NCI-H82 treated with DMSO at 0.1 percent for 48 hours (cell line): ENCODE data around the gene CACNA2D1.
A peak's percentile ranks its signal among the peaks of the same experiment; 100 is the strongest.

Experiments used
- DNase-seq: peaks from one replicate; lab custom pipeline; 2025; ENCODE audit not compliant: unreplicated experiment; lab: John Stamatoyannopoulos, UW

Gene CACNA2D1

DNA sequence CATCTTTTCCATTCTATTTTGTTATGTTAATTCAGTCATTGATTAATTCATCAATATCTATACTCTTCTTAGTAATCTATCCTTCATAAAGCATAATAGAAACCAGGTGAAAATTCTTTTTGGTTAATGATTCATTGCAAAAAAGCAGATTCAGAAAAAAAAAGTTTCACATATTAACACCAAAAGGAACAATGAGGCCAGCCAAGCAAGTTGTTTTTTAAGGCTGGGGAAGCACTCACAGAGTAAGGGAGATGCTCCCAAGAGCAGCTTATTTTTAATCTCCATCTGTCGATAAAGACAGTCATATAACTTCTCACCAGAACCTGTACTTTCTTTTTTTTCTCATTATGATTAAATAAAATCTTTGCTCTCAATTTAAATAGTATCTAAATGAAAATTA lies 95.8 kb downstream of the CACNA2D1 start:
- DNase-seq, result peak; percentile 74

GRCh38 chr7:82345886-82346285 lies 97.7 kb downstream of the CACNA2D1 start:
- no peak for DNase-seq

- DNase-seq, result no peak
Measured at GRCh38 chr7:82343716-82344115, 99.9 kb downstream of the CACNA2D1 start.

DNA sequence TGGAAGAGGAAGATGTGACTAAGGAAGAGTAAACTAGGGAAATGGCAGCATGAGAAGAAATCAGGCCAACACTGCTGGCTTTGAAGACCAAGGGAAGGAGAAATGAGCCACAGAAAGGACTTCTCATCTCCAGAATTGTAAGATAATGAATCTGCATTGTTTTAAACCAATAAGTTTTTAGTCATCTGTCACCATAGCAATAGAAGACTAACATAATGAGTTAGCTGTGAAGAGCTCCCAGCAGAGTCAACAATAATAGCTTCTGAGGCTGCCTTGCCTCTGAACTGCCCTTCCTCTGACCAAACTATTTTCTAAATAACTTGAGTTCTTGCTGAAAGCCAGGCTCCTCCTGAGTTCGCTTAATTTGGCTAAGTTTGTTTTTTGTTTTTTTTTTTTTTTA lies 103.6 kb downstream of the CACNA2D1 start:
- no peak for DNase-seq

DNA sequence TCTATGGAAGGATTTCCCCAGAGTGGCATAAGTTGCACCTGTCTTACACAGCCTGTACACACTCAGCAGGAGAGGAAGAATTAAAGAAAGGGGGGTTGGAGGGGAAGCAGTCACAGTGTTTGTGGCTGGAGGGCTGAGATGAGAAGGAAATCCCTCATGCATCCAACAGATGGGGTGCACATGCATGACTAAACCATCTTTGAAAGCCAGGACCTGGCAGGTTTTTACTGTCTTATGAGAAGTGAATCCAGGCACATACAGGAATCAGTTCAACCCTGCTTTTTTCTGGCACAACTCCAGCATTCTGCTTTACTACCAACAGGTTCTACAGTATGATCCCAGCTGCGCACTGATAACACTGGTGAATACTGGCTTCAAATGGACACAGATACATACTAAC lies 107.7 kb downstream of the CACNA2D1 start:
- peak; percentile 95 for DNase-seq

DNA sequence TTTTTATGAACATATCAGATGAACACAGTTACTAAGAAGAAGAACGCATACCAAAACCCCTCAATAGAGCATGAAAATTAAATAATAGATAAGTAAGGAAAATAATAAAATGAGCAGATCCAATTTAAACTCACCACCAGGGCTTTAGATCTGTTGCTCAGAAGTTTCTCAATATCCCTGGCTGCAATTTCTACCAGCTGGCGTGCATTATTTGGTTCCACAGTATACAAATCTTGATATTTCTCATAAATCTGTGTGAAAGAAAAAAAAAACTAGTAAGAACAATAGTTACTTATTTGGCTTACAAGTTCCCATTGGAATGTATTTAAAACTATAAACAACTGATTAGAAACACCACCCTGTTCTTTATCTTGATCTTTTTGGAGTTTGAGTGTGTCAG lies 108.6 kb downstream of the CACNA2D1 start:
- no peak for DNase-seq

DNA sequence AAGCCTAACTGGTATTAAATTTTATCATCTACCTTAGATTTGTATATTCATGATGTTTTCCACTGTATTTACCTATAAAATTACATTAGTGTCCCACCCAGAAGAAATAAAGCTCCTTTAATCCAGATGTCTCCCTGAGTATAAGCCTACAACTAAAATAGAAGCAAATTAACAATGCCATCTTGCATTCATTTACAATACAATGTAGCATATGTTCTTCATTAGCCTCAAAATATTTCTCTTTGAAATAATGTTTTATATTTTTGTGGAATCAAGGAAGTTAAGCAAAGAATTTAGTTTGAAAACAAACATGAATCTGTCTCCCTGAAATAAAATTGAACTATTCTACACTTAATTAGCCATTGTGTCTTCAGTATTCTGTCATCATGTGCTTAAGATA lies 112.3 kb downstream of the CACNA2D1 start:
- DNase-seq, result no peak

GRCh38 chr7:82330706-82331215 lies 112.8 kb downstream of the CACNA2D1 start:
- no peak for DNase-seq

DNA sequence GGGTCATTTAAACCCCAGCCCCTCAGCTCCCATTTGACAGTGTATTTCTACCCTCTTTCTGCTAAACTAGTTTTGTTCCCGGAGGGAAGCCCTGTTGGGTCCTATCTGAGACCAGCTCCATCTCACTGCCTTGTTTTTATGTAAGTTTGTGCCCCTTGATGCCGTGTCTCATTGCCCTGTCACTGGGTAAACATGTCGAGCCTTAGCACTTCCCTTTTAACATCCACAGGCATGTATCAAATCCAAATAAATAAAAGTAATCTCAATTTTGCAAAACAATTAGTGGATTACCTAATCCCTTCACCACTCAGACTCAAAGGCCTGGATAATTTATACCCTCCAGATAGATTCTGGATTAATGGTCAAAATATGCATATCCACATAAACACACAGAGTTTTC lies 115.7 kb downstream of the CACNA2D1 start:
- DNase-seq, result no peak

DNA sequence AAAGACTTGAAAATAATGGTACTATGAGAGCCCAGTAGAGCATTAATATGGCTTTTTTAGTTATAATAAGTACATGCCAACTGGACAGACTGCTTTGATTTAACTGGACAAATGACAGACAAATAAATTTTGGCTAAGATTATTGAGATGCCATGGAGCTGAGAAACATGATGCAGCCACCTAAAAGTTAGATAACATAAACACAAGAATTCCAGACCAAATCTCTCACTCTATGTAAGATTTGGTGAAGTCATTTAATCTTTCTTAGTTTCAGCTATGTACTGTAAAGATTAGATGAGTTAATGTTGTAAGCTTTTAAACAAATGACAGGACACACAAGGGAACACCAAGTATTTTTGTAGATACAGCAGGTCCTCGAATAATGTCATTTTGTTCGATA lies 118.2 kb downstream of the CACNA2D1 start:
- DNase-seq, result no peak

DNA sequence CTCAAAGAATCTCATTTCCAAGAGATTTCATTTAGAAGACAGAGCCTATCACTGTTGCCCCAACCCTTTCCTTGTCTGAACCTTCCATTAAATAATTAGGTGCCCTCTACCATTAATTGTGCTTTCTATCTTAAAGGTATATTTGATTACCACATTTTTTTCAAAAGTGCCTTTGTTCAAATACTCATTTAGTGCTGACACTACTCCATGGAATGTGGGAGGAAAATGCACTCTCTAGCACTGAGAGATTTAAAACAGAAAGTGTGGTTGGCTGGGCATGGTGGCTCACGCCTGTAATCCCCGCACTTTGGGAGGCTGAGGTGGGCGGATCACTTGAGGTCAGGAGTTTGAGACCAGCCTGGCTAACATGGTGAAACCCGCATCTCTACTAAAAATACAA lies 119.8 kb downstream of the CACNA2D1 start:
- DNase-seq, result no peak

GRCh38 chr7:82319674-82320118 lies 123.9 kb downstream of the CACNA2D1 start:
- no peak for DNase-seq

DNA sequence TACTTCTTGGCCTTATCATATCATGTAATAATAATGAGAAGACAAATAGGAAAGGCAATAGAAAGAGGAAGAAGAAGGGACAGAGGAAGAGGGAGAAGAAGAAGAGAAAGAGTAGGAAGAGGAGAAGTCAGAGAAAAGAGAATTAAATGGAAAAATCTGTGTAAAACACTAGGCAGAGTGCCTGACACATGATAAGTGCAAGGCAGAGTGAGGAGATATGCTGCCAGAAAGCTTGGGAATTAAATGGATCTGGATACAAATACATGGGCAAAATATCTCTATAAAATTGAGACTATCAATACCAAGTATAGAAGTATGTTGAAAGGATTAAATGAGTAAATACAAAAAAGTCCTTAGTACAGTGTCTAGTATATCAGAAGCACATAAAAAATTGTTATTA lies 124.8 kb downstream of the CACNA2D1 start:
- DNase-seq, result no peak

DNA sequence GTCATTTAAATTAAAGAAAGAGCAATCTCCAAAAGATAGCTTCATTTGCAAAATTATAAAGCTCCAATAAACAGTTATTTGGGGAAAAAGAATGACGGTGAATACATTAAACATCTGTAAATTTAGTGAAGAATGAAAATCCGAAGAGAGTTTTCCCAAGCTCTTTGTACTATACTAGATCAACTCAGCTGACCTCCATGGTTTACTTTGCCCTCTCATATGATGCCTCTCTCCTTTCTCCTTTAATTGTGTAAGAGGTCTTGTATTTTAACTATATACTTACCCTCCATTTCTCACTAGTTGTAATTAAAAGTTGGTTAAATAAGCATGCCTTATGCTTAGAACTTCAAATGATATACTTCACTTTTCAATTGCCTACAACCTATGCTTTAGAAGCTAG lies 125.8 kb downstream of the CACNA2D1 start:
- no peak for DNase-seq

- DNase-seq, result no peak
Measured at GRCh38 chr7:82317257-82317721, 126.3 kb downstream of the CACNA2D1 start.

DNA sequence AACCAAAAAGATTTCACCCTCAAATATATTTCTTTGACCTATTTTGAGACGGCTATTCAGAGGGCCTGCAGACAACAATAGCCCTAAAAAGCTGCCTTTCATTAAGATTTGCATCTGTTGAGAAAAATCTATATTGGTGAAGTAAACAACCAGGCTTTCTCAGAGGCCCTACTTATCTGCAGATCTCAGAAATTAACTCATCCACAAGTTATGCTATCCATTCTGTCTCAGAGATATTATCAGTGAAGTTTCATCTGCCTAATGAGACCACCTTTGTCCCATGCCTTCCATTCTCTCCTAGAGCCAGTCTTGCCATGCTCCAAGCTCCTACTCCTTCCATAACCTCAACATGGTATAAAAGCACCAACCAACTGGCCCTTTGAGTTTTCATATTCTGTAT lies 130.3 kb downstream of the CACNA2D1 start:
- no peak for DNase-seq

DNA sequence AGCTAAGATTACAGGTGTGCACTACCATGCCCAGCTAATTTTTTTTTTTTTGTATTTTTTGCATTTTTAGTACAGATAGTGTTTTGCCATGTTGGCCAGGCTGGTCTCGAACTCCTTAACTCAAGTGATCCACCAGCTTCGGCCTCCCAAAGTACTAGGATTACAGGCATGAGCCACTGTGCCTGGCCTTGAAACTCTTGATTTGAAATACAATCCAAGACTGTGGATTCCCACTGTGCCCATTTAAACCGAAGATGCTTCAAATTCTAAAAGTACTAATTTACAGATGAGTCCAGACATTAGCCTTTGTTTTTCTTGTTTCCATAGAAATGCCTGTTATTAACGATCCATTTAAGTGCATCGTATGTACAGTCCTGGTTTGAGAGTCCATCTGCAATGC lies 130.9 kb downstream of the CACNA2D1 start:
- DNase-seq, result no peak

- no peak for DNase-seq
Measured at GRCh38 chr7:82305347-82306005, 138.1 kb downstream of the CACNA2D1 start.

GRCh38 chr7:82294865-82295264 lies 148.7 kb downstream of the CACNA2D1 start:
- no peak for DNase-seq

DNA sequence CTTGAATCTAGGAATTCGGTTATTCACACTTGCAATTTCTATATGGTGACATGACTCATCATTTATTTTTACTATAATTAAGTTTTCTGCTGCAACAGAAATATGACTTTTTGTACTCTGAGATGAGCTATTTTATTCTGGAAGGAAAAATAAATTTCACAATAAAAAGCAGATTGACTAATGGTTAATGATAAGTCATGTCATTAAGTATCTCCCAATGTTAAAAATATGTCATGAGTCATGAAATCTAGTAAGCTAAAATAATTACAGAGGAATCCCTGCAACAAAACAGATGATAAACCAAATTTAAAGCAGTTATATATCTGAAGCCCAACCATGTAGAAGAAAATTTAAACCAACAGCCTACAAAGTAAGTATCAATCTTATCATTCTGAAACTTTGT lies 149.2 kb downstream of the CACNA2D1 start:
- no peak for DNase-seq

GRCh38 chr7:82293467-82293866 lies 150.1 kb downstream of the CACNA2D1 start:
- DNase-seq, result no peak

DNA sequence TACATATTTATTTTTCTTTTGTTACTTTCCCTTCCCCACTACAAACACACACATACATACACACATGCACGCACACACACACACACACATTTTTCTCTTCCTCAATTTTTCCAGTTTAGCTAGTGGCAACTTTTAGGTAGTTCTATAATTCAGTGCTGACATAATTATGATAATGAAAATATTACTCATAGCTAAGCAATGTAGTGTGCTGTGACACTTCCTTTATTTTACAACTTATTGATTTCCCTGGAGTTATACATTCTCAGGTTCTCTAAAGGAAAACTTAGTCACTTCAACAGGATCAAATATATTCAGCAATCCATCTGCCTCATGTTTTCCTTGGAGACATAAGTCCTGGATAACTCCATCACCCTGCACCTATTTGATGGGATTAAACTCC lies 151.6 kb downstream of the CACNA2D1 start:
- DNase-seq, result peak; percentile 59

GRCh38 chr7:82289889-82290288 lies 153.7 kb downstream of the CACNA2D1 start:
- no peak for DNase-seq
